ENCODE results near the gene SORCS2.

SORCS2 gene

DNA sequence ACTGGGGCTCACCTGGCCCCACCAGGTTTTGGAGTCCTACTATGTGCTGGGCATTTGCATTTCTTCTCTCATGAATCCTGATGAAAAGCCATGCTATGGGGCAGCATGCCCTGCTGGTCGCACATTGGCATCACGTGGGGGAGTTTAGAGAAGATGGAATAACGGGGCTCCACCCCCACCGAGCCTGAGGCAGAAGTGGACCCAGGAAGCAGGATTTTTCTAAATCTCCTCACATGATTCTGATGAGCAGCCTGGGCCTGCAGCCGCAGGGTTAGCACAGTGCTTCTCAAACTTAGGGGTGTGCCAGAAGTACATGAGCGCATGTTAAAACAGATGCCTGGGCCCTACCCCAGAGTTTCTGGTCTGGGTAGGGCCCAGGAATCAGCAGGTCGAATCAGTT is 4.6 kb upstream of the SORCS2 start:
- Mint-ChIP-seq H3K27me3 (peaks cover 56% of the 10 kb centered on the region), H3K4me1 (no peaks in the 10 kb centered on the region), H3K9me3 (peaks cover 3% of the 10 kb centered on the region), H3K36me3 (no peaks in the 10 kb centered on the region), H3K27ac (no peak overlapping the region), H3K4me3 (no peak overlapping the region)
- no peak for ATAC-seq

GRCh38 chr4:7189066-7189465 is 3.3 kb upstream of the SORCS2 start:
- Mint-ChIP-seq H3K4me3 (no peak overlapping the region), H3K36me3 (no peaks in the 10 kb centered on the region), H3K4me1 (no peaks in the 10 kb centered on the region), H3K27me3 (peaks cover 66% of the 10 kb centered on the region), H3K27ac (no peak overlapping the region), H3K9me3 (no peaks in the 10 kb centered on the region)
- ATAC-seq, result no peak

GRCh38 chr4:7189475-7190277 is 2.7 kb upstream of the SORCS2 start:
- Mint-ChIP-seq H3K9me3 (no peaks in the 10 kb centered on the region), H3K4me3 (no peak overlapping the region), H3K27ac (no peak overlapping the region), H3K27me3 (peaks cover 73% of the 10 kb centered on the region), H3K36me3 (no peaks in the 10 kb centered on the region), H3K4me1 (no peaks in the 10 kb centered on the region)
- no peak for ATAC-seq

DNA sequence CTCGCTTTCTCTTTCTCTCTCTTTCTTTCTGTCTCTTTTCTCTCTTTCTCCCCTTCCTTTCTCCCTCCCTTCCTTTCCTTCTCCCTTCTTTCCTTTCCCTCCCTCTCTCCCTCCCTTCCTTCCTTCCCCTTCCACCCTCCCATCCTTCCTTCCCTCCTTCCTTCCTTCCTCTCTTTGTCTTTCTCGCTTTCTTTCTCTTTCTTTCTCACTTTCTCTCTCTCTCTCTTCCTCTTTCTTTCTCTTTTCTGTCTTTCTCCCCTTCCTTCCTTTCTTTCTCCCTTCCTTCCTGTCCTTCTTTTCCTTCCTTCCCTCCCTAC is 2.1 kb upstream of the SORCS2 start:
- no peak overlapping the region for H3K4me3 Mint-ChIP-seq
- H3K36me3 Mint-ChIP-seq, result no peaks in the 10 kb centered on the region
- no peaks in the 10 kb centered on the region for H3K9me3 Mint-ChIP-seq
- ATAC-seq, result no peak
- H3K27me3 Mint-ChIP-seq, result peaks cover 78% of the 10 kb centered on the region
- no peaks in the 10 kb centered on the region for H3K4me1 Mint-ChIP-seq
- no peak overlapping the region for H3K27ac Mint-ChIP-seq

GRCh38 chr4:7190691-7191545 is 1.4 kb upstream of the SORCS2 start:
- no peaks in the 10 kb centered on the region for H3K4me1 Mint-ChIP-seq
- peaks cover 85% of the 10 kb centered on the region for H3K27me3 Mint-ChIP-seq

DNA sequence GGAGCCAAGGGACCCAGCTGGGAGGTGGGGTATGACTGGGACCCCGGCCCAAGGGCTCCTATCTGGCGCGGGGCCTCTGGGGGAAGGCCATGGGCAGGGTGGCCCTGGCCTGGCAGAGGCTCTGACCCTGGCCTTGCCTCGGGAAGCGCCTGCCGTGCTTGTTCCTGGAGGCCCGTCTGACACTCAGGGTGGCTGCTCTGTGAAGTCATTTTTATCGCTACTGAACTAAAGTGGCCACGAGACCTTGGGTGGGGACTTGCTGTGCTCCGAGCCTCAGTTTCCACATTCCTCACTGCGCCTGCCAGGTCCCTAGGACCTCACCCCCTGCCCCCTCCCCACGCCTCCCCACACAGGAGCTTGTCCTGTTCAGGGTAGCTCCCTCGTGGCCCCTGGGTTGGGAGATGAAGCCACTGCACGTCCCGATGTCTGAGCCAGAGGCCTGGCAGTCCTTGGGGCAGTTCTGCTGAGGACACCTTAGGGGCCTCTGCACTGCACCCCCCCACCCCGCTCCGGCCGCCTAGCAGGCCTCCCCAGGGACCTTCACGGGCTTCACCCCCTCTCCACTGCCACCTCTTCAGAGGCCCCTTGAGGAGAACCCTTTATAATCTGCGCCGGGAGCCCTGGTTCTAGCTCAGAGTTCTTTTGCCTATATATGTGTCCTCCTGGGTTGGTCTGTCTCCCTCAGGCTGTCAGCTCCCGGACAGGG is 639 bp upstream of the SORCS2 start:
- peaks cover 81% of the 10 kb centered on the region for H3K27me3 Mint-ChIP-seq
- no peaks in the 10 kb centered on the region for H3K36me3 Mint-ChIP-seq
- H3K27ac Mint-ChIP-seq, result no peak overlapping the region
- no peak for ATAC-seq
- no peaks in the 10 kb centered on the region for H3K9me3 Mint-ChIP-seq
- no peaks in the 10 kb centered on the region for H3K4me1 Mint-ChIP-seq
- no peak overlapping the region for H3K4me3 Mint-ChIP-seq

More at GRCh38 chr4:7190691-7191545, 1.4 kb upstream of the SORCS2 start:
- Mint-ChIP-seq H3K4me3 (no peak overlapping the region), H3K9me3 (no peaks in the 10 kb centered on the region), H3K27ac (no peak overlapping the region), H3K36me3 (no peaks in the 10 kb centered on the region)
- ATAC-seq, result no peak

DNA sequence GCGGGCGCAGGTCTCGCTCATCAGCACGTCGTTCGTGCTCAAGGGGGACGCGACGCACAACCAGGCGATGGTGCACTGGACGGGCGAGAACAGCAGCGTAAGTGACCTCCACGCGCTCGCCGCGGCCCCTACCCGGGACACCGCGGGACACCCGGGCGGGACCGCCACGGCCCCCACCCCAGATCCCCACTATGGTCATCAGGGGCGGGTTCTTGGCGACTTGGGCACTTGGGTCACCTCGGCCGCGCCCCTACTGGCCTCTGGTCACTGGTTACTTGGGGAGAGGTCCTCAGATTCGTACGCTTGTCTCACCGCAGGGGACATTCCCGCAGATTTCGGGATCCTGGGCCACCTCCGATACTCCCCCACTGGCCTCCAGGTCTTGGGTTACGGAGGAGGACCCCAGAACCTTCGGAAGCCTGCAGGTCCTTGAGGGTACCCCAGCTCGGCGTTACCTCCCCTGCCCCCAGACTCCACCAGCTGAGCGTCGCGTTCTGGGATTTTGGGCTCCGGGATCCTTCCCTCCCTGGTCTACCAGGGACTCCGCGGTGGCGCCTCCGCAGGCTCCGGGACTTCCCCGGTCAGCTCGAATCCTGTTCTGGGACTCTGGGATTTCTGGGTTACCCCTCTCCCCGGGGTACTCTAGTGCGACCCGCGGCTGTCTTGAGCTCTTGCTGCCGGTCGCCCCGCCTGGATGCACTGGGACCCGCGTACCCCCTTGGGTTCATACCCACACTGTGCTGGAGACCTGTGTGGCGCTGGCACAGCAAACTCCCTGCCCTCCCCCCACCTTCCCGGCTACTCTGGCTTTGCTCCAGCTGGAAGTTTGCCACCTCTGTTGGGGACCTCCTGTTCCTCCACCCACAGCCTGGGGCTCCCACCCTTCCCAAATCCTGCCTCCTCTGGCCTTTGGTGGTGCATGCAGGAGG is 956 bp downstream of the SORCS2 start:
- Mint-ChIP-seq H3K4me1 (no peaks in the 10 kb centered on the region), H3K4me3 (no peak overlapping the region), H3K27me3 (peaks cover 82% of the 10 kb centered on the region), H3K9me3 (no peaks in the 10 kb centered on the region), H3K27ac (no peak overlapping the region), H3K36me3 (no peaks in the 10 kb centered on the region)
- no peak for ATAC-seq

DNA sequence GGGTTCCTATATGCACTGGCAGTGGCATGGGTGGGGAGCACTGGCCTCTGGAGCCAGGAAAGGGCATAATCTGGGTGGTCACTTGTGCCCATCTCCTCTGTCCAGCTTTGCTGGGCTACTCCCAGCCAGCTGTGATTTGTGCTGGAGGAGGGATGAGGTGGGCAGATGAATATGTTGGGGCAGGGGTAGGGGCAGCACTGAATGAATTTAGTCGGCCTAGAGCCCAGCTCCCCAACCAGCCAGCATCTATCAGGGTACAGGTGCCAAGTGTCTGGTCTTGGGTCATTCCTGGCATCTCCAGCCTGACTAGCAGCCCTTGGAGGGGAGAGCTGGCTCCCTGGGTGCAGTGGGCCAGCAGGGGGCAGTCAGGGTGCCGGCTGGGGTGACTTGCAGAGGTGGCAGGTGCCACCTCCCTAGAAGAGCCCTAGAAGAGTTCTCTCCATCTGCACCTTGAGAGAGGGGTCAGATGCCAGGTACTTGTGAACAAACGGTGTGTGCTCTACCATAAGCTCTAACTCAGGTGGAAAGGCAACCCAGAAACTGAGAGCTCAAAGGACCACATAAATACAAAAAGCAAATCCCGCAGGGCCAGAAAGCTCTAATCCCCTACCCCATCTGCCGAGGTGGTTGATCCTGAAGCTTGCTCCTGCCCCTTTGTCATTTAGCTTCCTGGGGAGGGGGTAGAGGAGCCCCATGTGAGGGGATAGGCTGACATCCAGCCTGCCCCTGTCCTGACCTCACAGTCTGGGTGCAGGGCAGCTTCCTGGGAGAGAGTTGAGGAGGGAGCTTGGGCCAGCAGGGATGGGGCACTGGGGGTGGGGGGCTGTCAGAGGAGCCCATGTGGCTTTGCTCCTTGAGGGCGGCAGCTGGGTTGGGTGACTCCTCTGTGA is 2.2 kb downstream of the SORCS2 start:
- H3K27me3 Mint-ChIP-seq, result peaks cover 82% of the 10 kb centered on the region
- no peaks in the 10 kb centered on the region for H3K36me3 Mint-ChIP-seq
- no peaks in the 10 kb centered on the region for H3K4me1 Mint-ChIP-seq
- H3K27ac Mint-ChIP-seq, result no peak overlapping the region
- no peaks in the 10 kb centered on the region for H3K9me3 Mint-ChIP-seq
- ATAC-seq, result no peak
- no peak overlapping the region for H3K4me3 Mint-ChIP-seq

GRCh38 chr4:7195141-7195515 is 2.8 kb downstream of the SORCS2 start:
- no peaks in the 10 kb centered on the region for H3K9me3 Mint-ChIP-seq
- H3K36me3 Mint-ChIP-seq, result no peaks in the 10 kb centered on the region
- no peak overlapping the region for H3K4me3 Mint-ChIP-seq
- ATAC-seq, result no peak
- no peak overlapping the region for H3K27ac Mint-ChIP-seq
- no peaks in the 10 kb centered on the region for H3K4me1 Mint-ChIP-seq
- H3K27me3 Mint-ChIP-seq, result peaks cover 82% of the 10 kb centered on the region

- H3K9me3 Mint-ChIP-seq, result no peaks in the 10 kb centered on the region
- H3K4me3 Mint-ChIP-seq, result no peak overlapping the region
- no peaks in the 10 kb centered on the region for H3K4me1 Mint-ChIP-seq
- ATAC-seq, result no peak
- H3K27ac Mint-ChIP-seq, result no peak overlapping the region
- no peaks in the 10 kb centered on the region for H3K36me3 Mint-ChIP-seq
- peaks cover 82% of the 10 kb centered on the region for H3K27me3 Mint-ChIP-seq
Observed at GRCh38 chr4:7195546-7196287, 3.4 kb downstream of the SORCS2 start.

DNA sequence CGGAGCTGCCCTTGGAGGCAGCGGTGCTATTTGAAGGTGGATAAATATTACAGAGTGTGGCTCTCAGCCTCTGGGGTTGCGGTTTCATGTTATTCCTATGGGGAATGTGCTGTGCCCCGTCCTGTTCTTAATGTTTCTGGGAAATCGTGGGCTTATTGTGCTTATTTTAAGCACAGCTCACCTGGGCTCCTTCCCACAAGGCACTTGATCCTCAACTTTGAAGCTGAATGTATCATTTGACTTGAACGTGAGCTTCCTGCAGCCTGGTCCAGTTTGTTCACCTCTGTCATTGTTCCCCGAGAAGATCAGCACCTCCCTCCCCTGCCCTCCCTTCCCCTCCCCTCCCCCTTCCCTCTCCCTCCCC is 3.9 kb downstream of the SORCS2 start:
- peaks cover 83% of the 10 kb centered on the region for H3K27me3 Mint-ChIP-seq
- H3K9me3 Mint-ChIP-seq, result no peaks in the 10 kb centered on the region
- H3K27ac Mint-ChIP-seq, result no peak overlapping the region
- ATAC-seq, result no peak
- H3K4me1 Mint-ChIP-seq, result no peaks in the 10 kb centered on the region
- H3K4me3 Mint-ChIP-seq, result no peak overlapping the region
- no peaks in the 10 kb centered on the region for H3K36me3 Mint-ChIP-seq

DNA sequence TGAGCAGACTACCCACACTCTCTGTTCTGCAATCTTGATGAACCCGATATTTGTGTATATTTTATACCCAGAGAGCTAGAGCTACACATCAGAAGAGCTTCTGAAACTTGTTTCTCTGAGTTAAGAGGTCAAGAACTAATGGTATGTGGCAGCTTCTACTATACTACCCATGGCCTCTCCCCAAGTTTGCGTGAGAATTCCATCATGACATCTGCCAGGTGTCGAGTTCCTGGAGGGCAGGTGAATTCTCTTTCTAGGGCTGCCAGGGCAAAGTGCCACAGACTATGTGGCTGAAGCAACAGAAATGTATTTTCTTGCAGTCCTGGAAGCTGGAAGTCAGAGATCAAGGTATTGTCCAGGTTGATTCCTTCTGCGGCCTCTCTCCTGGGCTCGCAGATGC is 4.4 kb downstream of the SORCS2 start:
- Mint-ChIP-seq H3K9me3 (no peaks in the 10 kb centered on the region), H3K36me3 (no peaks in the 10 kb centered on the region), H3K27ac (no peak overlapping the region), H3K4me3 (no peak overlapping the region), H3K27me3 (peaks cover 80% of the 10 kb centered on the region), H3K4me1 (no peaks in the 10 kb centered on the region)
- no peak for ATAC-seq

GRCh38 chr4:7197910-7198309 is 5.6 kb downstream of the SORCS2 start:
- Mint-ChIP-seq H3K9me3 (no peaks in the 10 kb centered on the region), H3K27me3 (peaks cover 74% of the 10 kb centered on the region), H3K27ac (no peak overlapping the region), H3K4me1 (no peaks in the 10 kb centered on the region), H3K4me3 (no peak overlapping the region), H3K36me3 (no peaks in the 10 kb centered on the region)
- no peak for ATAC-seq
